HG02884 (cell line): ENCODE results near the gene ARSG.
"Not testable (repeated sequence)": the region's sequence is repeated elsewhere in the genome, so short reads cannot be mapped to it uniquely, and the experiment has no call there.

Experiments
- ATAC-seq: cut with Tn5 transposase; IDR thresholded peaks from one replicate; pipeline ENCODE4 v1.9.1; 2021; ENCODE audit warnings: mild to moderate bottlenecking, moderate library complexity; ENCODE audit not compliant: unreplicated experiment

The ARSG gene

DNA sequence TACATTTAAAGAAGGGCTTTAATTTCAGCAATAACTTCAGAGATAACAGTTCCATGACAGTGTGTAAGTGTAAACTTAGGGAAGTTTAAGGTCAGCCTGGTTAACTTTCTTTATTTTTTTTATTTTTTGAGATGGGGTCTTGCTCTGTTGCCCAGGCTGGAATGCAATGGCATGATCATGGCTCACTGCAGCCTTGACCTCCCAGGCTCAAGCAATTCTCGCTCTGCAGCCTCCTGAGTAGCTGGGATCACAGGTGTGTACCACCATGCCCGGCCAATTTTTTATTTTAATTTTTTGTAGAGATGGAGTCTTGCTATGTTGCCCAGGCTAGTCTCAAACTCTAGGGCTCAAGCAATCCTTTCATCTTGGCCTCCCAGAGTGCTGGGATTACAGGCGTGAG lies 15.0 kb upstream of the ARSG start:
- ATAC-seq = not testable (repeated sequence)

DNA sequence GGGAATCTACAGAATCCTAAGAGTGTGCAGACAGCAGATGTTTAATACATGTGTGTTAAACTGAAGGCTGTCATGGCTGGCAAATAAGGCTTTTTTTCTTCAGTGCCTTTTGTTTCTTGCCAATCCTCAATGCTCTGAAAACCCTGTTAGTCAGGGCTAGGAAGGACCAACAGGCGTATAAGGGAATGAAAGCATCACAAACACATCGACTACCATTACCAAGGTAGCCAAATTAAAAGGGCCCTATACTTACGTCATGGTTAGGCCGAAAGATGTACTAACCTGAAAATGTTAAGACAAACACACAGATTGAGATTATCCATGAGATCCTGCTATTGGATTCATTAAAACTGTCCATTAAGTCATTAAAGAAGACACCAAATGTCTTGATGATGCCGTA lies 13.5 kb upstream of the ARSG start:
- ATAC-seq = no peak

GRCh38 chr17:68281965-68282364 lies 9.3 kb upstream of the ARSG start:
- ATAC-seq = not testable (repeated sequence)

DNA sequence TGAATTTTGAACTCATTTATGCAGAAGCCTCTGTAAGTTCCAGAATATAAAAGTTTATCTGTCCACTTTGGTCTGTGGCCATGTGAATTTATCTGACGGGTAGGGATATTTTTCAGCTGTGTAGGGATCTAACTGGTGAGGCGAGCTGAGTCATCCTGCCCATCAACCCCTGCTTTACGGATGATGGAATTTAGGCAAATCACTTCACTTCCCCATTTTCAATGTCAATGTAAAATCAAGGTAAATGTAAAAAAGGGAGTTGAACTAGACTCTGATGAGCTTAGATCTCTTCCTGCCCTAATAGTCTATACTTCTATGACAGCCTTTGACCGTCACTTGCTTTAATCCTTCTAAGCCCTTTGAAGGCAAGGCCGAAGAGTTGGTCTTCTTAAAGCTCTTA lies 2.9 kb upstream of the ARSG start:
- no peak for ATAC-seq

DNA sequence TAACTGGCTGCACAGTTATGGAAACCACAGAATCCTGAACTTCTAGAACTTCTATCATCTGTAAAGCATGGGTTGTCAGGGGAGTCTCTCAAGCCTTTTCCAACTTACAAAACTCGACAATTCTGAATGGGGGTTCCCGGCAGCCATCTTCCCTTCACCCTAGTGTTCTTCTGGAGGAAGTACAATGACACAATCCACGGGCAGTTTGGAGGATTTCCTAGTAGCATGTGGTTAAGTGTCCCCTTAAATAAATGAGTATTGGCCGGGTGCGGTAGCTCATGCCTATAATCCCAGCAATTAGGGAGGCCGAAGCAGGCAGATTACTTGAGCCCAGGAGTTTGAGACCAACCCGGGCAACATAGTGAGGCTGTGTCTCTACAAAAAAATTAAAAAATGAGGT lies 2.5 kb upstream of the ARSG start:
- no peak for ATAC-seq

GRCh38 chr17:68289473-68289872 lies 1.8 kb upstream of the ARSG start:
- ATAC-seq = no peak

- no peak for ATAC-seq
Measured at GRCh38 chr17:68289936-68290267, 1.4 kb upstream of the ARSG start.

DNA sequence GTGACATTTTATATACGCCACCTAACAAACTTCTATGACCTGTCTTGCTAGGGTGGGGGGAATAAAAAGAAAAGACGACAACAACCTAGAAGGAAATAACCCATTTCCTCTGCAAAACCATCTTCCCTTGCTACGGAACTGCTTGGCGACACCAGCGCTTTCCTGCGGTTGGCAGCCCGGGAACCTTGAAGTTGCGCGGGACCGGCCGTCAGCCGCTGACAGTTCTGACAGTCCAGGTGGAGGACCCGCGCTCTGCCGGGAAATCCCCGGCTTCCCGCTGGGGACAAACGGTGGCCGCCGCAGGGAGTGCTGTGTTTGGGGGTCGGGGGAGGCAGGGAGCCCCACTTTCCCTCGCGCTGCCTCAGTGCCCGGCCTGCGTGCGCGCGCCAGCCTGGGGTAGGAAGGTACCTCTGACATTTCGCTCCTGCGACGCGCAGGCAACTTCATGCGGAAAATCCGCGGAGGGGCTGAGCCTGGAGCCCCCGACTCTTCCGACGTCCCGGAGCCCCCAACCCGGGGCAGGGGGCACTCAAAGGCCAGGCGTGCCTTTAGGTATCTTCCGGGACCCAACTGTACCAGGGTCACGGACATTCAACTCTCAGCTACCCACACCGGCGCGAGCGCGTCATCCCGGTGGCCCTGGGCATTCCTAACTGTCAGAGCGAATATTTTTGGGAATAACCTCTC lies 884 bp upstream of the ARSG start:
- no peak for ATAC-seq

GRCh38 chr17:68291836-68292688 lies 767 bp downstream of the ARSG start:
- peak; percentile 56 for ATAC-seq

- ATAC-seq = no peak
Measured at GRCh38 chr17:68292689-68293040, 1.4 kb downstream of the ARSG start.

DNA sequence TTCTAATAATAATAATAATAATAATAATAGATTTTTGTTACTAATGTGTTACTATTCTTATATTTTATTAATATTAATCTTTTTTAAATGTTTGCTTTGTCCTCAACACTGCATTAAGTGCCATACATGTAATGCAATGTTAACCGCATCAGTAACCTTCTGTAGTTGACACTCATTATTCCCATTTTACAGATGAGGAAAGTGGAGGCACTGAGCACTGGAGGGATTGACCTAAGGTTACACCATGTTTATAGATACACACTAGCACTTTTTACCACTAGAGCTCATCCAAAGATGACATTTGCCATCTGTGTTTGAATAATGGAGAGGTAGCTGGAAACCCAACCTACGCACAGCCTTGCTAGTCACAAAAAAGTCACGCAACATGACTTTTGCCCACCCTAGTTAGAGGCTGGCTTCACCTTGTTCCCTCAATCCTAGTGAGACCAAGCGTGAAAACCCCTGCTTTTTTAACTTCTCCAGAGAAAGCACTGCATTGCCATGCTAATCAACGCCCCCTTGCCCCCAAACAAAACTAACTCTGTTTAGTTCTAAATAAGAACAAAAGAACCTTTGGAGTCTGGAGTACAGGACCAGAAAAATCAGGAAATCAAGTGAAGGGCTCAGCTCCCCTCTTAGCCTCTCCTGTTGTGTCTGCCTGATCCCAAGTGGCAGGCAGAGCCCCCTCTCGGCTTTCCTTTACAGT lies 2.3 kb downstream of the ARSG start:
- no peak for ATAC-seq

GRCh38 chr17:68294196-68294555 lies 2.9 kb downstream of the ARSG start:
- ATAC-seq = no peak

DNA sequence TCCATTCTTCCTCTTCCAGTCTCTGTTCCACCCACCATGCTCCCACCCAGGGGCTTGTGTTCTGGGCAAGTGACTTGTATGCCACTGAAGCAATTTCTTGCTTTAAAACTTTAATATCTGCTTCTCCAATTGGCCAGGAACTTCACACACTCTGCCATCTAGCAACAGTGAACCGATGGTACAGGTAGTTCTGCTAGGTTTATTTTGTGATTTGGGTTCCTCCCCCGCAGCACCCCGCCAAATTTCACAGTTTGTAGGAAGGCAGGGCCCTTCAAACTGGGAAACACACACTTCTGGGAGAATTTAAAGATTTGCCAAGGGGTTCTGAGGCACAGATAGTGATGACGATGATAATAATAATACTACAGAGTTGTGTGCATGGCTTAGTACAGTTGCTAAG lies 3.3 kb downstream of the ARSG start:
- ATAC-seq = no peak

DNA sequence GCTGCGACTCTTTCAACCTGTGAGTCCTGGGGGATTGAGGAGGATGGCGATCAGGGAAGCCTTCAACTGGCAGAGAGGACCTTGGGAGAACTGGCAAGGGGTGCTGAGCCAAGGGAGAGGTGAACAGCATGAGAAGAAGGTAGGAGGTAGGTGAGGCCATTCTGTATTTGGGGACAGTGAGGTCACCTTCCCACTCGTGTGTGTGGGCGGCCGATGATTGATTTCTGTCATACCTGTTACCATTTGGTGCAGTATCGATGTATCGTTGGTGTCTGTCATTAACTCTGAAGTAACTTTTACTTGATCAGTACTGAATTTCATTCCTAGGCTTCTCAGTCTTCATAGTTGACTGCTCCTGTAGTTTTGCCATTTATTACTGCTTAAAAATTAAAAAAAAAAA lies 3.8 kb downstream of the ARSG start:
- no peak for ATAC-seq

- no peak for ATAC-seq
Measured at GRCh38 chr17:68296217-68297191, 5.2 kb downstream of the ARSG start.

DNA sequence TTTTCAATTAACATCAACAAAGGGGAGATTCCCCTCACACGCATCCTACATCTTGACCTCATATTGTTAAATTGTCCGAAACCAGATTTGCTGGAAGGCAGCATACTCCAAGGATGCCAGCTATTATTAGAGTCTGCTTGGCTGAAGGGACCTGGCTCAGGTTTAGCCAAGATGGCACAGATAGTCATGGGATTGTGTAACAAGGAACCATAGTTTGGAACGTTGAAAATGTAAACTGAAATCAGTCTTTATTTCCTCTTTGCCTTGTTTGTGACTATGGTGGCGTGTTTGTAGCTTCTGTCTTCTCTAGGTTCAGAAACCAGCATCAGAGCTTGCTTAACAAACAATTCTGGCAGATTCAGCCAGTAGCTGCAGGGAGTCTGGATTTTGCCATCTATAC lies 5.9 kb downstream of the ARSG start:
- ATAC-seq = no peak

- no peak for ATAC-seq
Measured at GRCh38 chr17:68298601-68299000, 7.3 kb downstream of the ARSG start.

DNA sequence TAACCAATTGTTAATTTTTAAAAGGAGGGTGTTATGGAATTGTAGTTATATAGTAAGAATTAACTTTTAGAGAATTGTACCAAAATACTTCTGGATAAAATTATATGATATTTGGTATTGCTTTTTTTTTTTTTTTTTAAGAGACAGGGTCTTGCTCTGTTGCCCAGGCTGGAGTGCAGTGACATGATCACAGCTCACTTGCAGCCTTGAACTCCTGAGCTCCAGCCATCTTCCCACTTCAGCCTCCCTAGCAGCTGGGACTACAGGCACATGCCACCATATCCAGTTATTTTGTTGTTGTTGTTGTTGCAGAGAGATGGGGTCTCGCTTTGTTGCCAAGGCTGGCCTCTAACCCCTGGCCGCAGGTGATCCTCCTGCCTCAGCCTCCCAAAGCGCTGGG lies 8.5 kb downstream of the ARSG start:
- no peak for ATAC-seq

GRCh38 chr17:68301438-68301959 lies 10.2 kb downstream of the ARSG start:
- no peak for ATAC-seq

DNA sequence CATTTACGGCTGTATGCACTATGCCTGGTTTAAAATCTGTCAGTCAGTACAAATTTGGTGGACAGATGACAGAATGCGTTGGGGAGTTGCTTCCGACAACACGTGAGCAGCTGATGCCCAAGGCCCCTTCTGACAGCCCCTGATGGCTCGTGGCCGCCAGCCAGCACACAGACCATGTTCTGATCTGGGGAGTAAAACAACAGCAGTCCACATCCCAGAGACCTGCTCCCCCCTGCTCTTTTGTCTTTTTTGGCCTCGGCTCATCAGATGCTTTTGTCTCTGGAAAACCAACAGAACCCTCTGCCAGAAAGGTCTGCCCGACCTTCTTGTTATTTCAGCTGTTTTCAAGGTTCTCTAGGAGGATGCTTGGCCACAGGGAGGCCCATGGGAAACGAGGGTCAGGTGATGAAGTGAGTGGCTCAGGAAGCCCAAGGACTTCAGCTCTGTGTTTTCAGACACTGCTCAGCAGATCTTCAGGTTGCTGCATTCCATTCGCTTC lies 10.8 kb downstream of the ARSG start:
- ATAC-seq = no peak

- ATAC-seq = no peak
Measured at GRCh38 chr17:68302666-68303065, 11.4 kb downstream of the ARSG start.
